T-helper 17 cell (primary cell): ENCODE data around the gene ARFRP1. TPM values are rescaled to one million over a fixed set of nuclear protein-coding genes. Genes with fewer than 3 reads are reported as not detected.

ENCODE experiments used
- ATAC-seq: fragments of 150-1000 bp; cut with Tn5 transposase; 2 replicates; pipeline ENCODE4 v1.10.0; 2021; ENCODE audit warnings: mild to moderate bottlenecking, moderate library complexity
- DNase-seq, 3 donors: peaks; one replicate each; pipeline versions ENCODE4 v3.0.0 to v3.0.0-alpha.2; 2020 to 2021
- H3K9me3 ChIP-seq: one replicate; pipeline ENCODE4 v1.7.0; 2013; ENCODE audit warnings: low read length, mild to moderate bottlenecking; ENCODE audit not compliant: control insufficient read depth, poor library complexity, severe bottlenecking
- H3K27ac Mint-ChIP-seq: one replicate; pipeline ENCODE4 v1.8.0; 2022; ENCODE audit warnings: mild to moderate bottlenecking, moderate library complexity, mixed read lengths
- H3K27me3 Mint-ChIP-seq: one replicate; pipeline ENCODE4 v1.8.0; 2022; ENCODE audit warnings: mixed read lengths
- H3K36me3 Mint-ChIP-seq: one replicate; pipeline ENCODE4 v1.8.0; 2022; ENCODE audit warnings: low read depth, mixed read lengths
- H3K4me1 Mint-ChIP-seq: one replicate; pipeline ENCODE4 v1.8.0; 2022; ENCODE audit warnings: mild to moderate bottlenecking, mixed read lengths
- H3K4me3 Mint-ChIP-seq: one replicate; pipeline ENCODE4 v1.8.0; 2022; ENCODE audit warnings: mild to moderate bottlenecking, moderate library complexity, mixed read lengths
- total RNA-seq, 4 donors: library from RNA in 2 of 4; stranded (reverse) in 2 of 4; gene quantifications; one replicate each; pipeline ENCODE4 v1.2.3 and lab custom pipeline; 2022 to 2026

Gene ARFRP1
- total RNA-seq, 2 donors from 2014 or later: 44.0 to 53.2 TPM

- Mint-ChIP-seq H3K4me3 (peak overlapping the region; percentile 31), H3K27ac (no peak overlapping the region), H3K36me3 (no peaks in the 10 kb centered on the region), H3K4me1 (peaks cover 15% of the 10 kb centered on the region), H3K27me3 (no peaks in the 10 kb centered on the region)
- ATAC-seq (peak; percentile 38), DNase-seq (no peak)
- H3K9me3 ChIP-seq: no peaks in the 10 kb centered on the region
Measured at GRCh38 chr20:63698739-63699465, 8.9 kb downstream of the ARFRP1 start.

GRCh38 chr20:63697868-63698545 is 9.8 kb downstream of the ARFRP1 start:
- H3K36me3 Mint-ChIP-seq: no peaks in the 10 kb centered on the region
- no peak for ATAC-seq

GRCh38 chr20:63697357-63697867 is 10.4 kb downstream of the ARFRP1 start:
- H3K27me3 Mint-ChIP-seq: no peaks in the 10 kb centered on the region
- ATAC-seq: no peak
- peaks cover 13% of the 10 kb centered on the region for H3K4me1 Mint-ChIP-seq
- no peaks in the 10 kb centered on the region for H3K36me3 Mint-ChIP-seq
- no peak overlapping the region for H3K27ac Mint-ChIP-seq
- no peaks in the 10 kb centered on the region for H3K9me3 ChIP-seq
- no peak for DNase-seq
- H3K4me3 Mint-ChIP-seq: peak overlapping the region; percentile 73

More at GRCh38 chr20:63697868-63698545, 9.8 kb downstream of the ARFRP1 start:
- Mint-ChIP-seq H3K4me3 (peak overlapping the region; percentile 73), H3K4me1 (peaks cover 15% of the 10 kb centered on the region), H3K27me3 (no peaks in the 10 kb centered on the region), H3K27ac (no peak overlapping the region)
- H3K9me3 ChIP-seq: no peaks in the 10 kb centered on the region
- DNase-seq: no peak

- Mint-ChIP-seq H3K36me3 (no peaks in the 10 kb centered on the region), H3K4me3 (peak within 1 kb of the TSS; percentile 73), H3K4me1 (peaks cover 12% of the 10 kb centered on the region), H3K27me3 (no peaks in the 10 kb centered on the region), H3K27ac (no peak within 1 kb of the TSS)
- H3K9me3 ChIP-seq: no peaks in the 10 kb centered on the region
- DNase-seq (no peak), ATAC-seq (peak; percentile 48)
Measured at GRCh38 chr20:63696628-63697356, 11.0 kb downstream of the ARFRP1 start, which contains the start of gene TNFRSF6B. TNFRSF6B (plus strand) TSS chr20:63696652; CDS start chr20:63696768, 116 bp downstream.

- no peak overlapping the region for H3K27ac Mint-ChIP-seq
- H3K9me3 ChIP-seq: no peaks in the 10 kb centered on the region
- ATAC-seq (peak; percentile 60), DNase-seq (no peak)
- H3K36me3 Mint-ChIP-seq: no peaks in the 10 kb centered on the region
- H3K4me3 Mint-ChIP-seq: peak overlapping the region; percentile 73
- H3K27me3 Mint-ChIP-seq: no peaks in the 10 kb centered on the region
- H3K4me1 Mint-ChIP-seq: peaks cover 12% of the 10 kb centered on the region
Measured at GRCh38 chr20:63696306-63696627, 11.5 kb downstream of the ARFRP1 start.

GRCh38 chr20:63695424-63696305 is 12.1 kb downstream of the ARFRP1 start:
- H3K4me1 Mint-ChIP-seq: peaks cover 12% of the 10 kb centered on the region
- no peaks in the 10 kb centered on the region for H3K9me3 ChIP-seq
- peak overlapping the region; percentile 73 for H3K4me3 Mint-ChIP-seq
- no peak overlapping the region for H3K27ac Mint-ChIP-seq
- ATAC-seq (no peak), DNase-seq (no peak)
- no peaks in the 10 kb centered on the region for H3K27me3 Mint-ChIP-seq
- H3K36me3 Mint-ChIP-seq: no peaks in the 10 kb centered on the region

GRCh38 chr20:63694584-63695423 is 13.0 kb downstream of the ARFRP1 start:
- DNase-seq (no peak), ATAC-seq (no peak)
- no peak overlapping the region for H3K27ac Mint-ChIP-seq
- no peaks in the 10 kb centered on the region for H3K27me3 Mint-ChIP-seq
- H3K4me3 Mint-ChIP-seq: no peak overlapping the region
- H3K4me1 Mint-ChIP-seq: peaks cover 10% of the 10 kb centered on the region
- no peaks in the 10 kb centered on the region for H3K9me3 ChIP-seq
- no peaks in the 10 kb centered on the region for H3K36me3 Mint-ChIP-seq

GRCh38 chr20:63693733-63694583 is 13.8 kb downstream of the ARFRP1 start:
- DNase-seq: no peak
- H3K27me3 Mint-ChIP-seq: no peaks in the 10 kb centered on the region
- peaks cover 8% of the 10 kb centered on the region for H3K4me1 Mint-ChIP-seq
- H3K4me3 Mint-ChIP-seq: peak overlapping the region; percentile 58
- ATAC-seq: no peak
- no peaks in the 10 kb centered on the region for H3K9me3 ChIP-seq
- H3K36me3 Mint-ChIP-seq: no peaks in the 10 kb centered on the region
- no peak overlapping the region for H3K27ac Mint-ChIP-seq

GRCh38 chr20:63693083-63693732 is 14.6 kb downstream of the ARFRP1 start:
- H3K36me3 Mint-ChIP-seq: no peaks in the 10 kb centered on the region
- H3K4me1 Mint-ChIP-seq: peaks cover 8% of the 10 kb centered on the region
- no peaks in the 10 kb centered on the region for H3K27me3 Mint-ChIP-seq
- no peak overlapping the region for H3K4me3 Mint-ChIP-seq
- no peak overlapping the region for H3K27ac Mint-ChIP-seq
- DNase-seq: no peak
- H3K9me3 ChIP-seq: no peaks in the 10 kb centered on the region
- no peak for ATAC-seq

- ATAC-seq (no peak), DNase-seq (no peak)
- Mint-ChIP-seq H3K4me1 (peaks cover 8% of the 10 kb centered on the region), H3K4me3 (no peak overlapping the region), H3K27ac (no peak overlapping the region), H3K27me3 (no peaks in the 10 kb centered on the region), H3K36me3 (no peaks in the 10 kb centered on the region)
- no peaks in the 10 kb centered on the region for H3K9me3 ChIP-seq
Measured at GRCh38 chr20:63692436-63693082, 15.2 kb downstream of the ARFRP1 start.
